GM23248 (cell line): ENCODE results near the gene STOM. TPM values are rescaled to one million over a fixed set of nuclear protein-coding genes. Genes with fewer than 3 reads are reported as not detected.
"Not testable (repeated sequence)": the region's sequence is repeated elsewhere in the genome, so short reads cannot be mapped to it uniquely, and the experiment has no call there.

Experiments used
- DNase-seq: peaks from one replicate; pipeline ENCODE4 v3.0.0-alpha.2; 2015
- H2AFZ ChIP-seq: fragments of 200-600 bp; sonication (generic); 2 replicates; pipeline ENCODE4 v1.6.1; 2016; ENCODE audit warnings: antibody characterized with exemption
- H3F3A ChIP-seq: fragments of 200-600 bp; sonication (generic); 2 replicates; pipeline ENCODE4 v1.6.1; 2016; ENCODE audit warnings: mild to moderate bottlenecking, antibody characterized with exemption, mixed run types; ENCODE audit not compliant: insufficient read depth
- H3K27ac ChIP-seq: fragments of 200-600 bp; sonication (generic); 2 replicates; pipeline ENCODE4 v1.5.1; 2016; ENCODE audit warnings: mild to moderate bottlenecking
- H3K27me3 ChIP-seq: fragments of 200-600 bp; sonication (generic); replicated peaks from 2 replicates; pipeline ENCODE4 v1.6.1; 2016; ENCODE audit warnings: mild to moderate bottlenecking; ENCODE audit not compliant: insufficient read depth
- H3K36me3 ChIP-seq: fragments of 200-600 bp; sonication (generic); 2 replicates; pipeline ENCODE4 v1.6.1; 2016; ENCODE audit warnings: low read depth, mild to moderate bottlenecking
- H3K4me1 ChIP-seq: fragments of 200-600 bp; sonication (generic); 2 replicates; pipeline ENCODE4 v1.6.1; 2016; ENCODE audit warnings: mild to moderate bottlenecking; ENCODE audit not compliant: insufficient read depth
- H3K4me2 ChIP-seq: fragments of 200-600 bp; sonication (generic); one replicate; pipeline ENCODE4 v1.6.1; 2016; ENCODE audit warnings: mild to moderate bottlenecking; ENCODE audit not compliant: unreplicated experiment
- H3K4me3 ChIP-seq: fragments of 200-600 bp; sonication (generic); 2 replicates; pipeline ENCODE4 v1.5.1; 2016; ENCODE audit warnings: mild to moderate bottlenecking
- H3K79me2 ChIP-seq: fragments of 200-600 bp; sonication (generic); 2 replicates; pipeline ENCODE4 v1.6.1; 2016; ENCODE audit warnings: mild to moderate bottlenecking; ENCODE audit not compliant: insufficient read depth
- H3K9ac ChIP-seq: fragments of 200-600 bp; sonication (generic); 2 replicates; pipeline ENCODE4 v1.6.1; 2016; ENCODE audit warnings: mild to moderate bottlenecking
- H3K9me2 ChIP-seq: fragments of 200-600 bp; sonication (generic); 2 replicates; pipeline ENCODE4 v1.6.1; 2016; ENCODE audit warnings: mixed run types, mild to moderate bottlenecking, moderate library complexity; ENCODE audit not compliant: insufficient read depth
- H3K9me3 ChIP-seq: fragments of 200-600 bp; sonication (generic); one replicate; pipeline ENCODE4 v1.6.1; 2017; ENCODE audit warnings: low read depth
- H4K20me1 ChIP-seq: fragments of 200-600 bp; sonication (generic); 2 replicates; pipeline ENCODE4 v1.6.0; 2016; ENCODE audit not compliant: insufficient read depth
- EZH2 ChIP-seq: fragments of 200-600 bp; sonication (generic); IDR thresholded peaks from 2 replicates; pipeline ENCODE4 v1.6.1; 2018; ENCODE audit warnings: antibody characterized with exemption, mild to moderate bottlenecking; ENCODE audit not compliant: insufficient read depth, poor library complexity, severe bottlenecking
- EZH2phosphoT487 ChIP-seq: fragments of 200-600 bp; sonication (generic); IDR thresholded peaks from 2 replicates; pipeline ENCODE4 v1.6.1; 2018; ENCODE audit warnings: antibody characterized with exemption, moderate library complexity, mild to moderate bottlenecking, low read depth; ENCODE audit not compliant: insufficient read depth
- WGBS, 2 experiments: methylation state at CpG; one replicate each; pipeline ENCODE4 v1.1.6; 2015 to 2017; ENCODE audit warnings: low lambda C conversion rate in 2 of 2, low coverage in 1 of 2; ENCODE audit errors: missing lambda C conversion rate in 2 of 2; 5-methylcytosine and 5-hydroxymethylcytosine counted together
- in situ Hi-C: fragments of 300-500 bp; cut with MboI; formaldehyde crosslinking; loops from 2 replicates; pipeline ENCODE4 v1.15.0; 2020
- polyA plus RNA-seq: library from polyadenylated mRNA; unstranded; fragments of >200 nt; fragmentation: Nextera tagmentation; extraction: Ambion mirVana; gene quantifications from 2 replicates; pipeline ENCODE4 v1.2.1, GENCODE V29; 2016
- total RNA-seq: library from RNA; depleted of rRNA; stranded (reverse); fragments of >200 nt; shearing (Covaris generic); gene quantifications from 2 replicates; pipeline ENCODE4 v1.2.3, GENCODE V29; 2014

The STOM gene
- total and polyA plus RNA-seq, 2 experiments from 2014 or later, result 58.0 to 68.5 TPM

DNA sequence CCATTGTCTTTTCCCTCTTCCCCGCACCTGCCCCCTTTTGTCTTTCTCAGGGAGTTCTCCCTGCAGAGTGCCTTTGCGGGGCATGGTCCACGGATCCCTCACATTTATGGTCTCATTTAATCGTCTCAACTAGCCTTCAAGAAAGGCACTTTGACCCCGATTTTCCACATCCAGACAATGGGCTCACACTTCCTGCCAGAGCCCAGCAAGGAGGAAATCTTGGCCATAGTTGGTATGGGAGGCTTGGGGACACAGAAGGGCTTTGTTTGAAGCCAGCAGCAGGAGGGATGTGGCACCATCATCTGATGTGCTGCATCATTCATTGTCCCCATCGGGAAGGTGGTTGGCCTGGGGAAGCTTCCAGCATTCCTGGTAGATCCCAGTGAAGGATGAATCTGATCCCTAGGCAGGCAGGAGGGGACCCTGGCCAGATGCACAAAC, 77.2 kb downstream of the STOM start:
- WGBS, 2 experiments, result 80 to 81% methylated on average over 6 of the region's 6 CpGs
- in situ Hi-C loops, result no loop called here
- H2AFZ ChIP-seq, result no peak overlapping the region

DNA sequence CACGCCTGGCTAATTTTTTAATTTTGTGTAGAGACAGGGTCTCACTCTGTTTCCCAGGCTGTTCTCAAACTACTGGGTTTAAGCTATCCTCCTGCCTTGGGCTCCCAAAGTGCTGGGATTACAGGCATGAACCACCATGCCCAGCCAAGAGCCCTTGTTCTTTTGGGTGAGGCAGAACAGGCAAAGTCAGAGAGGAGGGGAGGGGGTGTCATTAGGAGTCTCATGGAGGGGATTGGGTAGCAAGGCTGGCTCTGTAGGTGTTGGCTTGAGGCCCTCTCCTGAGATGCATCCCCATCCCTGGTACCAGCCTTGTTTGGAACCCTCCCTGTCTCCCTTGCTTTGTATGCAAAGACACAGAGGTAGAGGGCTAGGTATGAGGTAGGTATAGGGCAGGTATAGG, 78.0 kb downstream of the STOM start:
- TF ChIP-seq EZH2phosphoT487 (no peak), EZH2 (no peak)
- Histone ChIP-seq H3K27ac (no peak overlapping the region), H3K36me3 (no peaks in the 10 kb centered on the region), H3K4me2 (no peak overlapping the region), H3K27me3 (no peaks in the 10 kb centered on the region), H4K20me1 (no peaks in the 10 kb centered on the region), H2AFZ (no peak overlapping the region), H3K4me3 (no peak overlapping the region), H3K79me2 (peaks cover 48% of the 10 kb centered on the region), H3K9ac (no peak overlapping the region), H3K9me3 (no peaks in the 10 kb centered on the region), H3F3A (0 out of 2 replicates have a peak, but pooled peaks cover 7% of the 10 kb centered on the region), H3K9me2 (no peaks in the 10 kb centered on the region), H3K4me1 (peaks cover 29% of the 10 kb centered on the region)
- DNase-seq, result no peak
- 85 to 92% methylated on average over 1 of the region's 1 CpG for WGBS, 2 experiments
- in situ Hi-C loops, result no loop called here

More for the DNA sequence above, 77.2 kb downstream of the STOM start:
- Histone ChIP-seq H3K4me1 (peaks cover 22% of the 10 kb centered on the region), H4K20me1 (no peaks in the 10 kb centered on the region), H3K9me2 (no peaks in the 10 kb centered on the region), H3K27me3 (no peaks in the 10 kb centered on the region), H3K4me3 (no peak overlapping the region), H3K79me2 (peaks cover 50% of the 10 kb centered on the region), H3F3A (0 out of 2 replicates have a peak, but pooled peaks cover 12% of the 10 kb centered on the region), H3K27ac (no peak overlapping the region), H3K9me3 (no peaks in the 10 kb centered on the region), H3K4me2 (no peak overlapping the region), H3K36me3 (no peaks in the 10 kb centered on the region), H3K9ac (no peak overlapping the region)
- no peak for DNase-seq
- TF ChIP-seq EZH2, result no peak
- TF ChIP-seq EZH2phosphoT487, result no peak

DNA sequence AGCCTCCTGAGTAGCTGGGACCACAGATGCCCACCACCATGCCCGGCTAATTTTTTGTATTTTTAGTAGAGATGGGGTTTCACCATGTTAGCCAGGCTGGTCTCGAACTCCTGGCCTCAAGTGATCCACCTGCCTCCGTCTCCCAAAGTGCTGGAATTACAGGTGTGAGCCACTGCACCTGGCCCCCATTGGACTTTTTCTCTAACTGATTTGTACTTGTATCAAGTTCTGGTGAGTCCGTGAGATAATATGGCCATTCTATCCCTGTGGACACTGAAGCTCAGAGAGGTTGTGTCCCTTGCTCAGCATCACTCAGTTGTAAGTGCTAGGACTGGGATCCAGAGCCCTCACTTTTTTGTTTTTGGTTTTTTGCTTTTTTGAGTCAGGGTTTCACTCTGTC, 78.5 kb downstream of the STOM start:
- 85 to 90% methylated on average over 4 of the region's 4 CpGs for WGBS, 2 experiments
- H4K20me1 ChIP-seq, H3K9me3 ChIP-seq, H3K36me3 ChIP-seq, H3K9me2 ChIP-seq, H3K9ac ChIP-seq, H3F3A ChIP-seq, H3K4me3 ChIP-seq, H3K4me2 ChIP-seq, H2AFZ ChIP-seq, H3K27me3 ChIP-seq, DNase-seq, H3K27ac ChIP-seq, in situ Hi-C loops: not testable (repeated sequence)
- Histone ChIP-seq H3K79me2 (peaks cover 48% of the 10 kb centered on the region), H3K4me1 (peaks cover 33% of the 10 kb centered on the region)

DNA sequence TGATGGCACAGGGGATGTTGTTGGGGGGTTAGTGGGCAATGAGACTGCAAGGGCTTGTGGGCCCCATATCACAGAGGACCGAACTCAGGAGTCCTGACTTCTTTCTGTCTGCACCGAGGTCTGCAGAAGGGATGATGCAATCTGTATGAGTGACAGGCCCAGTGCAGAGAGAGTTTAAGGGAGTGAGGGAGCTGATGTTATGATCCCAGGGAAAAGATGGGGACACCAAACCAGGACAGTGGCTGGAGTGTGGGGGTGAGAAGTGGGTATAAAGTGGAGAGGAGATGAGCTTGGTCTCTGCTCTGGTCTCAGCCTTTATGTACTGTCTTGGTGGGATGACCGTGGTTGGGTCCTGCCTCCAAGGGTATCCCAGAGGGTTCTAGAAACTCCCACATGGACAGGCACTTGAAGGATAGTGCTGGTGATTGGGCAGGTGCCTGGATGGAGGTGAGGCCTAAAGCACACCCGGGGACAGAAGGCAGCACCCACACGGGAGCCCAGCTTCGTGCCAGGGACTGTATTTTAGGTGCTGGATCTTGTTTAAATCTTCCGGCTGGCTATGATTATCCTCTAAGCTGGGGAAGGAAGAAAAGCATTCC, 80.2 kb downstream of the STOM start:
- H3K9ac ChIP-seq, result no peak overlapping the region; the same call in 1 of the 2 replicates
- peak overlapping the region; percentile 99 for H3K27ac ChIP-seq
- no peak overlapping the region for H3K4me3 ChIP-seq
- H4K20me1 ChIP-seq, result no peaks in the 10 kb centered on the region
- peaks cover 24% of the 10 kb centered on the region for H3F3A ChIP-seq
- H3K9me3 ChIP-seq, result no peaks in the 10 kb centered on the region
- H3K9me2 ChIP-seq, result no peaks in the 10 kb centered on the region
- H3K36me3 ChIP-seq, result no peaks in the 10 kb centered on the region
- peak overlapping the region; percentile 50 for H3K4me2 ChIP-seq
- TF ChIP-seq EZH2phosphoT487 (no peak), EZH2 (no peak)
- H2AFZ ChIP-seq, result no peak overlapping the region
- in situ Hi-C loops, result no loop called here
- peaks cover 51% of the 10 kb centered on the region for H3K79me2 ChIP-seq
- peaks cover 47% of the 10 kb centered on the region for H3K4me1 ChIP-seq
- no peaks in the 10 kb centered on the region for H3K27me3 ChIP-seq
- WGBS, 2 experiments, result 40 to 47% methylated on average over 7 of the region's 7 CpGs
- DNase-seq, result peak; percentile 23
